ENCODE measurements around the gene SLC25A45.

SLC25A45 gene

DNA sequence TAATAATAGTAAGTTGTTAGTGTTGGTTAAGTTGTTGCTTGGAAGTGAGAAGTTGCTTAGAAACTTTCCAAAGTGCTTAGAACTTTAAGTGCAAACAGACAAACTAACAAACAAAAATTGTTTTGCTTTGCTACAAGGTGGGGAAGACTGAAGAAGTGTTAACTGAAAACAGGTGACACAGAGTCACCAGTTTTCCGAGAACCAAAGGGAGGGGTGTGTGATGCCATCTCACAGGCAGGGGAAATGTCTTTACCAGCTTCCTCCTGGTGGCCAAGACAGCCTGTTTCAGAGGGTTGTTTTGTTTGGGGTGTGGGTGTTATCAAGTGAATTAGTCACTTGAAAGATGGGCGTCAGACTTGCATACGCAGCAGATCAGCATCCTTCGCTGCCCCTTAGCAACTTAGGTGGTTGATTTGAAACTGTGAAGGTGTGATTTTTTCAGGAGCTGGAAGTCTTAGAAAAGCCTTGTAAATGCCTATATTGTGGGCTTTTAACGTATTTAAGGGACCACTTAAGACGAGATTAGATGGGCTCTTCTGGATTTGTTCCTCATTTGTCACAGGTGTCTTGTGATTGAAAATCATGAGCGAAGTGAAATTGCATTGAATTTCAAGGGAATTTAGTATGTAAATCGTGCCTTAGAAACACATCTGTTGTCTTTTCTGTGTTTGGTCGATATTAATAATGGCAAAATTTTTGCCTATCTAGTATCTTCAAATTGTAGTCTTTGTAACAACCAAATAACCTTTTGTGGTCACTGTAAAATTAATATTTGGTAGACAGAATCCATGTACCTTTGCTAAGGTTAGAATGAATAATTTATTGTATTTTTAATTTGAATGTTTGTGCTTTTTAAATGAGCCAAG lies 42.9 kb upstream of the SLC25A45 start:
- H3K27me3 Mint-ChIP-seq: no peaks in the 10 kb centered on the region
- ATAC-seq (replicated peaks) (peak; percentile 58), DNase-seq (peak; percentile 80 to 84 (median 82))
- peak overlapping the region; percentile 99 for H3K27ac Mint-ChIP-seq
- H3K36me3 Mint-ChIP-seq (ENCODE audit: insufficient read depth): peaks cover 99% of the 10 kb centered on the region
- H3K9me3 Mint-ChIP-seq: no peaks in the 10 kb centered on the region
- H3K4me1 Mint-ChIP-seq (ENCODE audit: low read depth in 2 of 2): peaks cover 74% of the 10 kb centered on the region in 2 donors
- peak overlapping the region; percentile 100 for H3K4me3 Mint-ChIP-seq

DNA sequence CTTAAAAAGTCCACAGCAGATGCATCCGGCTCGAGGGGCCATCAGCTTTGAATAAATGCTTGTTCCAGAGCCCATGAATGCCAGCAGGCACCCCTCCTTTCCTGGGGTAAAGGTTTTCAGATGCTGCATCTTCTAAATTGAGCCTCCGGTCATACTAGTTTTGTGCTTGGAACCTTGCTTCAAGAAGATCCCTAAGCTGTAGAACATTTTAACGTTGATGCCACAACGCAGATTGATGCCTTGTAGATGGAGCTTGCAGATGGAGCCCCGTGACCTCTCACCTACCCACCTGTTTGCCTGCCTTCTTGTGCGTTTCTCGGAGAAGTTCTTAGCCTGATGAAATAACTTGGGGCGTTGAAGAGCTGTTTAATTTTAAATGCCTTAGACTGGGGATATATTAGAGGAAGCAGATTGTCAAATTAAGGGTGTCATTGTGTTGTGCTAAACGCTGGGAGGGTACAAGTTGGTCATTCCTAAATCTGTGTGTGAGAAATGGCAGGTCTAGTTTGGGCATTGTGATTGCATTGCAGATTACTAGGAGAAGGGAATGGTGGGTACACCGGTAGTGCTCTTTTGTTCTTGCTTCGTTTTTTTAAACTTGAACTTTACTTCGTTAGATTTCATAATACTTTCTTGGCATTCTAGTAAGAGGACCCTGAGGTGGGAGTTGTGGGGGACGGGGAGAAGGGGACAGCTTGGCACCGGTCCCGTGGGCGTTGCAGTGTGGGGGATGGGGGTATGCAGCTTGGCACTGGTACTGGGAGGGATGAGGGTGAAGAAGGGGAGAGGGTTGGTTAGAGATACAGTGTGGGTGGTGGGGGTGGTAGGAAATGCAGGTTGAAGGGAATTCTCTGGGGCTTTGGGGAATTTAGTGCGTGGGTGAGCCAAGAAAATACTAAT lies 42.0 kb upstream of the SLC25A45 start:
- ATAC-seq (replicated peaks) (no peak), DNase-seq (peak; percentile 49 to 52 (median 51))
- H3K27ac Mint-ChIP-seq: peak overlapping the region; percentile 99
- no peaks in the 10 kb centered on the region for H3K9me3 Mint-ChIP-seq
- H3K4me1 Mint-ChIP-seq (ENCODE audit: low read depth in 2 of 2): peaks cover 71 to 74% of the 10 kb centered on the region in 2 donors
- peak overlapping the region; percentile 100 for H3K4me3 Mint-ChIP-seq
- peaks cover 98% of the 10 kb centered on the region for H3K36me3 Mint-ChIP-seq (ENCODE audit: insufficient read depth)
- H3K27me3 Mint-ChIP-seq: no peaks in the 10 kb centered on the region

DNA sequence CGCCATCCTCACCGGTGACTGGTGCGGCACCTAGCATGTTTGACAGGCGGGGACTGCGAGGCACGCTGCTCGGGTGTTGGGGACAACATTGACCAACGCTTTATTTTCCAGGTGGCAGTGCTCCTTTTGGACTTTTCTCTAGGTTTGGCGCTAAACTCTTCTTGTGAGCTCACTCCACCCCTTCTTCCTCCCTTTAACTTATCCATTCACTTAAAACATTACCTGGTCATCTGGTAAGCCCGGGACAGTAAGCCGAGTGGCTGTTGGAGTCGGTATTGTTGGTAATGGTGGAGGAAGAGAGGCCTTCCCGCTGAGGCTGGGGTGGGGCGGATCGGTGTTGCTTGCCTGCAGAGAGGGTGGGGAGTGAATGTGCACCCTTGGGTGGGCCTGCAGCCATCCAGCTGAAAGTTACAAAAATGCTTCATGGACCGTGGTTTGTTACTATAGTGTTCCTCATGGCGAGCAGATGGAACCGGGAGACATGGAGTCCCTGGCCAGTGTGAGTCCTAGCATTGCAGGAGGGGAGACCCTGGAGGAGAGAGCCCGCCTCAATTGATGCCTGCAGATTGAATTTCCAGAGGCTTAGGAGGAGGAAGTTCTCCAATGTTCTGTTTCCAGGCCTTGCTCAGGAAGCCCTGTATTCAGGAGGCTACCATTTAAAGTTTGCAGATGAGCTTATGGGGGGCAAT lies 41.2 kb upstream of the SLC25A45 start:
- no peak for ATAC-seq (replicated peaks)
- Mint-ChIP-seq H3K27me3 (no peaks in the 10 kb centered on the region), H3K9me3 (no peaks in the 10 kb centered on the region), H3K4me3 (peak overlapping the region; percentile 100), H3K27ac (peak overlapping the region; percentile 99), H3K36me3 (ENCODE audit: insufficient read depth) (peaks cover 98% of the 10 kb centered on the region), H3K4me1 (ENCODE audit: low read depth in 2 of 2) (peaks cover 71 to 75% of the 10 kb centered on the region in 2 donors)
- DNase-seq: no peak

DNA sequence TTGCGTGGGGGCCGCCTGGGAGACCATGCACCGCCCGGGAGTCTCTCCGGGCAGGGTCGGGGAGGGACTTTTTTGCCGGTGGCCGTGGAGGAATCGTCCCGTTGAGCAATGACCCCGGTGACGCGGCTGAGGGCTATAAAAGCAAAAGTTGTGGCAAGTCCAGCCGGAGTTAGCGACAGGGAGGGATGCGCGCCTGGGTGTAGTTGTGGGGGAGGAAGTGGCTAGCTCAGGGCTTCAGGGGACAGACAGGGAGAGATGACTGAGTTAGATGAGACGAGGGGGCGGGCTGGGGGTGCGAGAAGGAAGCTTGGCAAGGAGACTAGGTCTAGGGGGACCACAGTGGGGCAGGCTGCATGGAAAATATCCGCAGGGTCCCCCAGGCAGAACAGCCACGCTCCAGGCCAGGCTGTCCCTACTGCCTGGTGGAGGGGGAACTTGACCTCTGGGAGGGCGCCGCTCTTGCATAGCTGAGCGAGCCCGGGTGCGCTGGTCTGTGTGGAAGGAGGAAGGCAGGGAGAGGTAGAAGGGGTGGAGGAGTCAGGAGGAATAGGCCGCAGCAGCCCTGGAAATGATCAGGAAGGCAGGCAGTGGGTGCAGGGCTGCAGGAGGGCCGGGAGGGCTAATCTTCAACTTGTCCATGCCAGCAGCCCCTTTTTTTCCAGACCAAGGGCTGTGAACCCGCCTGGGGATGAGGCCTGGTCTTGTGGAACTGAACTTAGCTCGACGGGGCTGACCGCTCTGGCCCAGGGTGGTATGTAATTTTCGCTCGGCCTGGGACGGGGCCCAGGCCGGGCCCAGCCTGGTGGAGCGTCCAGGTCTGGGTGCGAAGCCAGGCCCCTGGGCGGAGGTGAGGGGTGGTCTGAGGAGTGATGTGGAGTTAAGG lies 40.4 kb upstream of the SLC25A45 start, which contains the start of gene NEAT1:
Gene NEAT1 (plus strand): TSS at position 166 of the 883 bp plus-strand sequence.
- H3K27ac Mint-ChIP-seq: peak within 1 kb of the TSS; percentile 99
- no peaks in the 10 kb centered on the region for H3K9me3 Mint-ChIP-seq
- H3K4me1 Mint-ChIP-seq (ENCODE audit: low read depth in 2 of 2): peaks cover 71 to 75% of the 10 kb centered on the region in 2 donors
- peak; percentile 2 for ATAC-seq (replicated peaks)
- peak within 1 kb of the TSS; percentile 100 for H3K4me3 Mint-ChIP-seq
- H3K36me3 Mint-ChIP-seq (ENCODE audit: insufficient read depth): peaks cover 96% of the 10 kb centered on the region
- H3K27me3 Mint-ChIP-seq: no peaks in the 10 kb centered on the region
- peak; percentile 85 to 88 (median 86) for DNase-seq

DNA sequence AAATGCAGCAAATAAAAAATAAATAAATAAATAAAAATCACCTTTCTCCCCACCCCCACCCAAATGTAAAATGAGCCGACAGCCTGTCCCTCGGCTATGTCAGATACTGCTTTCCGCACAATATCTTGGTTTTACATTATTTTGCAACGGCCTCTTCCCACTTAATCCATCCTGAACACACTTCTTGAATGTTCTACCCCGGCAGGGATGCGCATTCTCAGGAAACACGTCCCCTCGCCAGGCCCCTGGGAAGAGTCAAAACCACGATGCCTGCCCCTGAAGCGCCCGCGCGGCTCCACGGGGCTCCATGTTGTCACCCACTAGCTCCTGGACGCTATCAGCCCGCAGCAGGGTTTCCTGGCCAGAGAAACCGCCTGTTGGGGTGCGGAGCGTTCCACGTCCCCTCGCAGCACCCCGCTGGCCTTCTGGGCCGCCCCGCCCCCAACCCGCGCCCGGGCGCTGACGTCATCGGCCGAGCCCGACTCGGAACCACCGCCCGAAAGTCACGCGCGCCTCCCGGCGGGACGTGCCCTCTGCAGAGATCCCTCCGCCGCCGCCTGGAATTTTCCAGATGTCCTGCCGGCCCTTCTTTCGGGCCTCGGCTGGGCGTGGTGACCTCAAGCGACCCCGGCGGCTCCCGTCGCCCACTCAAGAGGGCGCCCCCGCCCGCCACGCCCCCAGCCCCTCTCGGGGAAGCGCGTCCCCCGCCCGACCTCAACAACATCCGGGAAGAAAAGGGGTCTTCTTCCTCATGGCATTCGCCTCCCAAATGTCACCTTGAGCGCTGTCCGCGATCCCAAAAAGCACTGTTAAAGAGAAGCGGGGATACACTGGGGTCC lies 39.6 kb upstream of the SLC25A45 start:
- peaks cover 71 to 75% of the 10 kb centered on the region in 2 donors for H3K4me1 Mint-ChIP-seq (ENCODE audit: low read depth in 2 of 2)
- peaks cover 92% of the 10 kb centered on the region for H3K36me3 Mint-ChIP-seq (ENCODE audit: insufficient read depth)
- peak; percentile 2 for ATAC-seq (replicated peaks)

DNA sequence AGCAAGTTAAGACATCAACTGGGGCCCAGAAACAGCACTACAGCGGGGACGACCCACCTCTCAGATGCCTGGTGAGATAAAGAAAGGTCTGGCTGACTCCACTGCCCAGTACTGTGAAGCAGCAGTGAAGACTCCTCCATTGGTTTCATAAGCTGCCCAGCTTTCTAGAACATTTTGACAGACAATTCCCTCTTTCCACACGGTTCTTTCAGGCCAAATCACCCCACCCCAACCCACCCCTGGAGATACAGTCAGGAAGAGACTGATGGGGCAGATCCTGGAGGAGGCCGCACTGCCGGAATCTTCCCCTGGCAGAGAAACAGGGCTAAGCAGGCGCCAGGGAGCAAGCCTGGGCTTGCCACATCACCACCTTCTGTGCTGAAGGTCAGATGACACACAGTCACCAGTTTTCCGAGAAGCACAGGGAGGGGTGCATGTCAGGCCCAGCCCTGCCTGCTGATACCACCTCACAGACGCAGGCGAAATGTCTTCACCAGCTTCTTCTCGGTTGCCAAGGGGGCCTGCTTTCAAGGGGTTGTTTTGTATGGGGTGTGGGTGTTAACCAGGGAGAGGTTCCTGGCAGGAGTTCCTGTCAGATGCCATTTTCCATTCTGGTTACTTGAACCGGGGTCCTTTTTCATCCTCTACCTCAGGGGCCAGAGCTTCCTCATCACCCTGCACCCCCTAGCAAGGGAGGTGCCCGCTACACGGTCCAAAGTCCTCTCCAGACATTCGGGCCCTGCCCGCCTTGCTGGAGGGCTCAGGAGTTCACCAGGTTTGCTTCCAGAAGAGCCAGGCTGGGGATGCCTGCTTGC lies 38.7 kb upstream of the SLC25A45 start:
- H3K27me3 Mint-ChIP-seq: no peaks in the 10 kb centered on the region

More for the DNA sequence above, 39.6 kb upstream of the SLC25A45 start:
- no peaks in the 10 kb centered on the region for H3K9me3 Mint-ChIP-seq
- H3K27me3 Mint-ChIP-seq: no peaks in the 10 kb centered on the region
- peak overlapping the region; percentile 99 for H3K27ac Mint-ChIP-seq
- peak; percentile 76 to 78 (median 78) for DNase-seq
- H3K4me3 Mint-ChIP-seq: peak overlapping the region; percentile 100

DNA sequence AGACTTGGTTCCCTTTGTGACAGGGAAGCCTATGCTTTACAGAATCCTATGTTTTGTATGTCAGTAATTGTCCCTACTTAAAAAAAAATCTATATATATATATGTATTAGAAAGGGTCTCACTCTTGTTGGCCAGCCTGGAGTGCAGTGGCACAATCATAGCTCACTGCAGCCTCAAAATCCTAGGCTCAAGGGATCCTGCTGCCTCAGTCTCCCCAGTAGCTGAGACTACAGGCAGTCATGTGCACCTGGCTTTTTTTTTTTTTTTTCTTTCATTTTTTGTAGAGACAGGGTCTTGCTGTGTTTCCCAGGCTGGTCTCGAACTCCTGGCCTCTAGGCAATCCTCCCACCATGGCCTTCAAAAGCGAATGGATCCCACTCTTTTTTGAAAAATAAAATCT lies 38.1 kb upstream of the SLC25A45 start:
- Mint-ChIP-seq H3K36me3 (ENCODE audit: insufficient read depth) (peaks cover 81% of the 10 kb centered on the region), H3K9me3 (no peaks in the 10 kb centered on the region), H3K27ac (peak overlapping the region; percentile 99), H3K27me3 (no peaks in the 10 kb centered on the region), H3K4me3 (peak overlapping the region; percentile 100), H3K4me1 (ENCODE audit: low read depth in 2 of 2) (peaks cover 75% of the 10 kb centered on the region in 2 donors)
- DNase-seq (no peak), ATAC-seq (replicated peaks) (no peak)

More for the DNA sequence above, 38.7 kb upstream of the SLC25A45 start:
- no peaks in the 10 kb centered on the region for H3K9me3 Mint-ChIP-seq
- peak overlapping the region; percentile 99 for H3K27ac Mint-ChIP-seq
- H3K36me3 Mint-ChIP-seq (ENCODE audit: insufficient read depth): peaks cover 88% of the 10 kb centered on the region
- DNase-seq: peak; percentile 78 to 81 (median 80)
- H3K4me3 Mint-ChIP-seq: peak overlapping the region; percentile 100
- peaks cover 71 to 74% of the 10 kb centered on the region in 2 donors for H3K4me1 Mint-ChIP-seq (ENCODE audit: low read depth in 2 of 2)
- ATAC-seq (replicated peaks): peak; percentile 51

DNA sequence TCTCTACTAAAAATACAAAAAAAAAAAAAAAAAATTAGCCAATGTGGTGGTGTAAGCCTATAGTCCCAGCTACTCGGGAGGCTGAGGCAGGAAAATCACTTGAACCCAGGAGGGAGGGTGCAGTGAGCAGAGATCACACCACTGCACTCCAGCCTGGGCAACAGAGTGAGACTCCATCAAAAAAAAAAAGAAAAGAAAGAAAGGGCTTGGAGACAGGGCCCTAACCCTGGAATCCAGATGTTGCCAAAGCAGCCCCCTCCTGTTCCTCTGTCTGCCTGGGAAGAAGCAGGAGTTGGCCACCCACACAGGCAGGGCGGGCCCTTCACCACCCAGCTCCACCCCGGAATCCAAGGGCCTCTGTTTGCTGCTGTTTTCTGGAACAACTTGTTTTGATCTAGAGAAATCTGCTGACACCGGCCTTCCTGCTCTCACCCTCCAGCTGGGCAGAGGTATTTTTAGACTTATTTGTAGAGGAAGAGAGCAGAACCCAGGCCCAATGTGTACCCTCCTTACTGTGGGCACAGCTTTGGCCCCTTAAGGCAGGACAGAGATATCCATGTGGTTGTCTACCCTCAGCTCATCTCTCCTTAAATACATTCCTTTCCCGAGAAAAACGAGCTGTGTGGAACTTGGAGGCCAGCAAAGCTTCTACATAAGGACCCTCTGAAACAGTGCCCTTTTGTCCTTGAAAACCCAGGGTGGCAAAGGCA lies 37.5 kb upstream of the SLC25A45 start:
- ATAC-seq (replicated peaks): no peak
- no peaks in the 10 kb centered on the region for H3K27me3 Mint-ChIP-seq
- H3K4me1 Mint-ChIP-seq (ENCODE audit: low read depth in 2 of 2): peaks cover 70 to 71% of the 10 kb centered on the region in 2 donors
- no peak for DNase-seq
- H3K4me3 Mint-ChIP-seq: peak overlapping the region; percentile 100
- H3K9me3 Mint-ChIP-seq: no peaks in the 10 kb centered on the region
- H3K36me3 Mint-ChIP-seq (ENCODE audit: insufficient read depth): peaks cover 75% of the 10 kb centered on the region
- peak overlapping the region; percentile 99 for H3K27ac Mint-ChIP-seq

DNA sequence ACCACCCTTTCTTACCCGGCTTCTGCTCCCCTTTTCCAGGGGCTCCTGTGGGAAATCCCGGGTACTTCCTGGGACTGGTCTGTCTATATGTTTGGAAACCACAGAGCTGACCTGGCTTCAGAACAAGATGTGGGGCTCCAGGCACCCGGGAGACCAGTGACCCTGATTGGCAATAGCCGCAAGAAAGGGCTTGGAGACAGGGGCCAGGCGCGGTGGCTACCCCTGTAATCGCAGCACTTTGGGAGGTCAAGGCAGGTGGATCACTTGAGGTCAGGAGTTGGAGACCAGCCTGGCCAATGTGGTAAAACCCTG lies 37.0 kb upstream of the SLC25A45 start:
- Mint-ChIP-seq H3K4me3 (peak overlapping the region; percentile 100), H3K27ac (peak overlapping the region; percentile 99), H3K9me3 (no peaks in the 10 kb centered on the region), H3K27me3 (no peaks in the 10 kb centered on the region), H3K4me1 (ENCODE audit: low read depth in 2 of 2) (peaks cover 65 to 67% of the 10 kb centered on the region in 2 donors), H3K36me3 (ENCODE audit: insufficient read depth) (peaks cover 73% of the 10 kb centered on the region)
- ATAC-seq (replicated peaks) (no peak), DNase-seq (no peak)

DNA sequence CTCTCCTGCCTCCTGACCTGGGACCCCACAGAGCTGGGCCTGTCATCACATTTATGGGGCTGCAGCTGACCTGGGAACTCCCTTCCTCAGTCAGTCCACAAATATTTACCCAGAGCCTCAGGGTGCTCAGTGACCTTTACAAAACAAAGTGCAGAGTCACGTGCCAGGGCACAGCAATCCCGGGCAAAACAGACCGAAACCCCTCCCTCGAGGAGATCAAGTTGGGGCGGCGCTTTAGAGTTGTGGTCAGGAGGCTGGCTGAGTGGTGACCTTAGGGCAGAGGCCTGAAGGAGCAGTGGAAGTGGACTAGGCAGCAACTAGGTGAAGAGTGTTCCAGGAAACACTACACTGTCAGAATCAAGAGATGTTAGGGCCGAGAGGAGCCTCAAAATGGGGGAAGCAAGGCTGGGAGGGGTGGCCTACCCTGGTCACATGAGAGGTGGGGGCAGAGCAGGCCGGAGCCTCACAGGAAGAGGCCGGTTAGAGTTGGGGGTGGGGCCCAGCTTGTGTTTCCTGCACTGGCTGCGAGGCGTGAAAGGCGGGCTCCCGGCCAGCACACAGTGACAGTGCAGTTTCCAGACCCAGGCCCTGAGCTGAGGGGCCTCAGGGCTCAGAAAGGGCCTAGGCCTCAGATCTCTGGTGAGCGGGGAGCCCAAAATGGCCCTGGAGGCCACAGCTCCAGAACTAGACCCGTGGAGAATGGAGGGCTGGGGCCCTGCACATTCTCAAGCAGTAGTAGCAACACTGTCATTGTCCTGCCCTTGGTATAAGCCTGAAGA lies 36.4 kb upstream of the SLC25A45 start:
- Mint-ChIP-seq H3K27ac (peak overlapping the region; percentile 99), H3K4me1 (ENCODE audit: low read depth in 2 of 2) (peaks cover 62 to 65% of the 10 kb centered on the region in 2 donors), H3K9me3 (no peaks in the 10 kb centered on the region), H3K36me3 (ENCODE audit: insufficient read depth) (peaks cover 67% of the 10 kb centered on the region), H3K27me3 (no peaks in the 10 kb centered on the region), H3K4me3 (peak overlapping the region; percentile 100)
- ATAC-seq (replicated peaks): peak; percentile 45
- peak; percentile 74 to 78 (median 76) for DNase-seq
